ENCODE measurements around the gene PRKCB. TPM values are rescaled to one million over a fixed set of nuclear protein-coding genes. Genes with fewer than 3 reads are reported as not detected.

PRKCB gene
- total and polyA plus RNA-seq, 2 of the 8 experiments (the other 6 are each of a cell fraction or from before 2014, with no cell fraction given): 7.1 to 12.1 TPM

DNA sequence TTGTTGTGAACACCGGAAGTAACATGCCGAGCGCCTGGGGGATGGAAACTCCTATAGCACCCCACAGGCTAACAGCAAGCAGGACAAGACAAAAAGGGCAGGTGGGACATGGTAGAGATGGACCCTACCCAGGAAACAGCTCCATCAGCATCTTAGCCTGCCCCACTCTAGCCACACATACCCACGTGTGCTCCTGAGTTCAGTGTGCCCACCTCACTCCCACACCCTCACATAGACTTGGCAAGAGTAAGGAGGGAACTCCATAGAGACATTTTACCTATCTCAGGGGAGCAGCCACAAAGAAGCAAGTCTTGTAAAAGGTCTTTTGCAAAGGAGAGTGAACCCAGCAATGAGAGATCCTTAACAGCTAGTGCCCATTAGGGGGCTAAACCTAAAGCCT, 382.5 kb downstream of the PRKCB start (continued):
- no peak for TF ChIP-seq CBX8 (IDR thresholded peaks at IDR 0.05; ENCODE audit: borderline replicate concordance, low read depth, low read length)
- TF ChIP-seq HDAC2 (IDR thresholded peaks at IDR 0.05; ENCODE audit: borderline replicate concordance in 1 of 2, low read depth in 2 of 2, low read length in 2 of 2): no peak
- TF ChIP-seq SAP30 (IDR thresholded peaks at IDR 0.05; ENCODE audit: insufficient read depth, insufficient replicate concordance, low read length): no peak
- no peak for TF ChIP-seq NRF1 (IDR thresholded peaks at IDR 0.05; ENCODE audit: low read depth, low read length)
- TF ChIP-seq NANOG (IDR thresholded peaks at IDR 0.05; ENCODE audit: insufficient read depth, low read depth, low read length, poor library complexity, severe bottlenecking): no peak
- TF ChIP-seq BACH1 (IDR thresholded peaks at IDR 0.05; ENCODE audit: low read length): no peak
- TF ChIP-seq PHF8 (conservative IDR thresholded peaks at IDR 0.05; ENCODE audit: low read depth, low read length): no peak
- no peak for TF ChIP-seq RXRA (IDR thresholded peaks at IDR 0.05; ENCODE audit: insufficient read depth, low read depth, low read length)
- TF ChIP-seq GTF2F1 (IDR thresholded peaks at IDR 0.05; ENCODE audit: borderline replicate concordance, low read depth, low read length): no peak
- TF ChIP-seq SRF (IDR thresholded peaks at IDR 0.05; ENCODE audit: low read depth, low read length): no peak
- TF ChIP-seq, protein P1, sequence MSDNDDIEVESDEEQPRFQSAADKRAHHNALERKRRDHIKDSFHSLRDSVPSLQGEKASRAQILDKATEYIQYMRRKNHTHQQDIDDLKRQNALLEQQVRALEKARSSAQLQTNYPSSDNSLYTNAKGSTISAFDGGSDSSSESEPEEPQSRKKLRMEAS (IDR thresholded peaks at IDR 0.05): no peak
